GM19099 (cell line): ENCODE measurements around the gene EXO1.
A peak's percentile ranks its signal among the peaks of the same experiment; 100 is the strongest.

Source experiments
- POLR2A ChIP-seq: IDR thresholded peaks from 3 replicates; pipeline ENCODE4 v1.6.1; 2011; ENCODE audit warnings: low read depth; ENCODE audit not compliant: insufficient read length; ENCODE audit errors: extremely low read depth

The EXO1 gene

DNA sequence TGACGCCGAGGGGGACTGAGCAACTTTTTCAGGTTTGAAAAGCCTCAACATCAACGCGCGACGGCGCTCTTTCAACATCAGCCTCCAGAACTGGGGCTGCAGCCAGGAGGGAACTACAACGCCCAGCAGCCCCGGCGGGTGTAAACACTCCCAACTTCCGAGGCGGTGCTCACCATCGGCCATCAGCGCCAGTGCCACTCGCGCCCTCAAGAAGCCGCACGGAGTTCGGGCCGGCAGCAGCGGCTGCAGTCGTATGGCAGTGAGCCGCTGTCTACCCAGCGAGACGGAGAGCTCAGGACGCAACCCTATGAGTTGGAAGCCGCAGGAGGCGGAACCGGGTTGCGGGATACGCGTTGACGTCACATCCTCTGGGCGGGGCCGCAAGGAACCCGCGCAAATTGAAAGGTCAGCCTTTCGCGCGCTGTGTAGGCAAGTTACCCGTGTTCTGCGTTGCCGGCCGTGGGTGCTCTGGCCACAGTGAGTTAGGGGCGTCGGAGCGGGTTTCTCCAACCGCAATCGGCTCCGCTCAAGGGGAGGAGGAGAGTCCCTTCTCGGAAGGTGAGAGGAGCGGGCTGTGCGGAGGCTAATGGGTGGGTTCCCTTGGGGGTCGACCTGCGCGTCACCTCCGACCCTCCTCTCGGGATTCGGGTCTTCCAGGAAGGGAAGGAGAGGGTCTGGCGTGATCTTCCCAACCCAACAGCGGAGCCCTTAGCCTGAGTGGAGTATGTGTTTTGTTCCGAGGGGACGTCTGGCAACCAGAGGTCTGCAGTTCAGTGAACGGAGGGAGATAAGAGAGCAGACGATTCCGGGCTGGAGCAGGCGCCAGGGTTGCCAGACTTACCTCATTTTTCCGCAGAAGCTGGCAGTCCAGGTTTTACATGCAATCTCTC, at the start of gene EXO1:
EXO1 (plus strand) TSS at position 409 of the 890 bp plus-strand sequence. CDS start 2,222 bp downstream, outside the sequence.
- TF ChIP-seq POLR2A, result peak; percentile 69

GRCh38 chr1:241799416-241799815, 48.6 kb upstream of the EXO1 start:
- TF ChIP-seq POLR2A, result no peak

- no peak for TF ChIP-seq POLR2A
Measured at GRCh38 chr1:241800640-241801039, 47.4 kb upstream of the EXO1 start.

- TF ChIP-seq POLR2A, result no peak
Measured at GRCh38 chr1:241802863-241803262, 45.1 kb upstream of the EXO1 start.

- no peak for TF ChIP-seq POLR2A
Measured at GRCh38 chr1:241808265-241808664, 39.7 kb upstream of the EXO1 start.

- TF ChIP-seq POLR2A, result no peak
Measured at GRCh38 chr1:241810769-241811405, 37.1 kb upstream of the EXO1 start.

DNA sequence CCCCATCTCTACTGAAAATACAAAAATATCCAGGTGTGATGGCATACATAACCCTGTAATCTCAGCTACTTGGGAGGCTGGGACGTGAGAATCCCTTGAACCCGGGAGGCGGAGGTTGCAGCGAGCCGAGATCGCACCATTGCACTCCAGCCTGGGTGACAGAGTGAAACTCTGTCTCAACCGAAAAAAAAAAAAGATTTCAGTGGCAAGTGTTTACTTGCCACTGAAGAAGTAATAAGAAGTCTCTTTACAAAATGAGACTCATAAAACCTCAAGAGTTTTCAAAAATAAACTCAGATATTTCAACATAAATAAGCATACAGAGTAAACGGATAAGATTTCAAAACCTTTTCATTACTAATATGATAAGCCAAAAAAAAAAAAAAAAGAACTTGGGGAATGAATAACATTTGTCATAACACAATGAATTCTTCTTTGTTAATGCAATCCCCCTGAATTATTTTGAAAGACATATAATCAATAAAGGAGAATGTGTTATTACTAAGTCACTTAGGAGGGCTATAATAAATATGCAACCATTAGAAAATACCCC, 34.2 kb upstream of the EXO1 start:
- TF ChIP-seq POLR2A, result no peak

- TF ChIP-seq POLR2A, result no peak
Measured at GRCh38 chr1:241816008-241816407, 32.0 kb upstream of the EXO1 start.

GRCh38 chr1:241817331-241817792, 30.6 kb upstream of the EXO1 start:
- no peak for TF ChIP-seq POLR2A

DNA sequence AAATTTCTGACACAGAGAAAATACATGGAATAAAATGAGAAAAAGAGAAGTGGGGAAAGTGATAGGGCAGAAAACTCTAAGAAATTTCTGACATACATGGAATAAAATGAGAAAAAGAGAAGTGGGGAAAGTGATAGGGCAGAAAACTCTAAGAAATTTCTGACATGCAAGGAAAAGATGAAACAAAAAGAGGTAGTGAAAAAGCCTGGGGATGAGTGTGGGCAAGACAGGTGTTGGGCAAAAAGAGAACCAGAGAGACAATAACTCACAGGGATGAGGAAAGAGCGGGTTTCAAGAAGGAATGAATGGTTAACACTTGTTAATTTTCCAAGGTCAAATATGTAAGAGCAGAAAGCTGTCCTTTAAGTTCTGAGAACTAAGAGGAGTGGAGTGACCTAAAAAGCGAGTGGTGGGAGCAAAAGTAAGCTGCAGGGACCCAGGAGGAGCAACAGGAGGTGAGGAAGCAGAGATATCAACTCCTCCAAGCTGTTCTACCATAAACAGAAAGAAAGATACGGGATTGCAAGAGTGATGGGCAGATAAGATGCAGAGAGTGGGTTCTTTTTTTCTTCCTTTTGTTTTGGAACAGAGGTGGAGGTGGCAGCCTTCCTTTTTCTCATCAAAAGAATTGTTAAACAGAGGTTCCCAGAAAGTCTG, 29.9 kb upstream of the EXO1 start:
- TF ChIP-seq POLR2A, result no peak

GRCh38 chr1:241819340-241819866, 28.6 kb upstream of the EXO1 start:
- no peak for TF ChIP-seq POLR2A

DNA sequence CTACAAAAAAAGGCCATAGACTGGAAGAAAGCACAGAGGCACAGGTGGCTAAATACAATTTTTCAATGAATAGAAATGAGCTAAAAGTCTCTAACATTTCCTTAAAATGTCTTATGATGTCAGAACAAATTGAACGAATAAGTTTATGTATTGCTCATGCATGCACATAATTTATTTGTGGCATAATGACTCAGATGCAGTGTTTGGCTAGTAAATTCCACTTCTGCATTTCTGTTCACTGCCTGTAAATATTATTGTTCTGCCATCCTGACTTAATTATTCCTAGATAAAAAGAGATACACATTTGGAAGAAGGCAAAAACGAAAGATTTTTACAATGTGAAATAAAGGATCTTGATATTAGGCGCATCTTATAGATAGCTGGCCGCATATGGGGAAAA, 26.6 kb upstream of the EXO1 start:
- no peak for TF ChIP-seq POLR2A

- TF ChIP-seq POLR2A, result no peak
Measured at GRCh38 chr1:241822846-241823245, 25.2 kb upstream of the EXO1 start.

GRCh38 chr1:241823925-241824324, 24.1 kb upstream of the EXO1 start:
- no peak for TF ChIP-seq POLR2A

DNA sequence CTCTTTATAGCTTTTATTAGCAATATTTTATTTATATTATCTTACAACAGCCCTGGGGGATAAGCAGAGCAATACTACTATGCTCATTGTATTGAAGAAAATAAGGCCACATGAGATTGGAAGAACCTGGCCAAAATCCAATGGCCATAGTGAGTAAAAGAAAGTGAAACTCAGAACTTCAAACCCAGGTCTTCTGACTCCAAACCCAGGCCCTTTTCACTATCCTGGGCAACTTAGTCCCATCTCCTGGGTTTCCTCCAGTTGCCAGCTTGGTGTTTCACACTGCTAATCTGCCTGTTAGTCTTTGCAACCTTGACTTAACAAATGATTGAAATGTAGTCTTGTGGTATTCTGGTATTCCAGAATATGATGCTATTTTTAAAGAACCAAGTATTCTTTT, 22.4 kb upstream of the EXO1 start:
- TF ChIP-seq POLR2A, result no peak
